ENCODE results near the gene GRK5.

DNA sequence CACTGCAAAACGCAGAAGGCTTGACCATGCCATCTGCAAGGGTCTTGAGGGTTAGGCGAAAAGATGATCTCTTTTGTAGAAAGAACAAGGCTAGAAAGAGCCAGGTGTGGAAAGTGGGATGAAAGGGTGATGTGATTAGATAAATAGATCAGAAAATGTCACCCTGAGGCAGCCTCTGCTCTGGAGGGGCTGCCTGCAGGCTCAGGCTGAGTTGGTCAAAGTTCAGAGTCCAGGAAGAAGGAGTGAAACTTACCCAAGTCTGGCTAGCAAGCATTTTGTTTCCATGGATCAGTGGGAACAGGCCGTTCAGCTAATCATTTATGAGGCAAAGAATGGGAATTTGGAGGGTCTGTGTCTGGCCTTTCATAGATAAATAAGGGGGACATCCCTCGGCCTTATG, 255.4 kb downstream of the GRK5 start:
- TF ChIP-seq, protein P1, sequence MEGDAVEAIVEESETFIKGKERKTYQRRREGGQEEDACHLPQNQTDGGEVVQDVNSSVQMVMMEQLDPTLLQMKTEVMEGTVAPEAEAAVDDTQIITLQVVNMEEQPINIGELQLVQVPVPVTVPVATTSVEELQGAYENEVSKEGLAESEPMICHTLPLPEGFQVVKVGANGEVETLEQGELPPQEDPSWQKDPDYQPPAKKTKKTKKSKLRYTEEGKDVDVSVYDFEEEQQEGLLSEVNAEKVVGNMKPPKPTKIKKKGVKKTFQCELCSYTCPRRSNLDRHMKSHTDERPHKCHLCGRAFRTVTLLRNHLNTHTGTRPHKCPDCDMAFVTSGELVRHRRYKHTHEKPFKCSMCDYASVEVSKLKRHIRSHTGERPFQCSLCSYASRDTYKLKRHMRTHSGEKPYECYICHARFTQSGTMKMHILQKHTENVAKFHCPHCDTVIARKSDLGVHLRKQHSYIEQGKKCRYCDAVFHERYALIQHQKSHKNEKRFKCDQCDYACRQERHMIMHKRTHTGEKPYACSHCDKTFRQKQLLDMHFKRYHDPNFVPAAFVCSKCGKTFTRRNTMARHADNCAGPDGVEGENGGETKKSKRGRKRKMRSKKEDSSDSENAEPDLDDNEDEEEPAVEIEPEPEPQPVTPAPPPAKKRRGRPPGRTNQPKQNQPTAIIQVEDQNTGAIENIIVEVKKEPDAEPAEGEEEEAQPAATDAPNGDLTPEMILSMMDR (IDR thresholded peaks at IDR 0.05; ENCODE audit: low read length): no peak
- TF ChIP-seq EZH2 (optimal IDR thresholded peaks at IDR 0.05; ENCODE audit: low read depth, low read length) (no peak), EZH2phosphoT487 (IDR thresholded peaks at IDR 0.05; ENCODE audit: low read length) (no peak)

All from MM.1S (cell line).